HEK293 (cell line): Measurements from ENCODE around the gene GADD45GIP1.

ENCODE experiments used
- ATF2 ChIP-seq: fragments of 450-650 bp; formaldehyde crosslinking; IDR thresholded peaks from 2 replicates; pipeline ENCODE4 v1.5.1; 2016; ENCODE audit warnings: missing biosample characterization, missing genetic modification characterization, low read depth
- GLI4 ChIP-seq: fragments of 450-650 bp; formaldehyde crosslinking; IDR thresholded peaks from 2 replicates; pipeline ENCODE4 v1.5.1; 2016; ENCODE audit warnings: missing biosample characterization, missing genetic modification characterization
- GLIS1 ChIP-seq: fragments of 450-650 bp; formaldehyde crosslinking; IDR thresholded peaks from 2 replicates; pipeline ENCODE4 v1.5.1; 2016; ENCODE audit warnings: missing biosample characterization, missing genetic modification characterization
- KLF10 ChIP-seq: fragments of 450-650 bp; IDR thresholded peaks from 2 replicates; pipeline ENCODE4 v1.5.1; 2018; ENCODE audit warnings: missing biosample characterization, mild to moderate bottlenecking, missing genetic modification characterization
- YY2 ChIP-seq: fragments of 450-650 bp; formaldehyde crosslinking; IDR thresholded peaks from 2 replicates; pipeline ENCODE4 v1.5.1; 2016; ENCODE audit warnings: missing biosample characterization, missing genetic modification characterization
- ZBTB10 ChIP-seq: fragments of 450-650 bp; formaldehyde crosslinking; IDR thresholded peaks from 2 replicates; pipeline ENCODE4 v1.5.1; 2016; ENCODE audit warnings: missing biosample characterization, missing genetic modification characterization
- ZBTB26 ChIP-seq: fragments of 450-650 bp; formaldehyde crosslinking; optimal IDR thresholded peaks from 2 replicates; pipeline ENCODE3; 2016; ENCODE audit warnings: missing biosample characterization, mild to moderate bottlenecking, missing genetic modification characterization
- ZBTB7A ChIP-seq: fragments of 450-650 bp; formaldehyde crosslinking; IDR thresholded peaks from 2 replicates; pipeline ENCODE4 v1.5.1; 2016; ENCODE audit warnings: low read depth, missing biosample characterization, missing genetic modification characterization
- ZNF121 ChIP-seq: fragments of 450-650 bp; formaldehyde crosslinking; IDR thresholded peaks from 2 replicates; pipeline ENCODE4 v1.5.1; 2016; ENCODE audit warnings: missing biosample characterization, missing genetic modification characterization
- ZNF148 ChIP-seq: fragments of 450-650 bp; formaldehyde crosslinking; IDR thresholded peaks from 2 replicates; pipeline ENCODE4 v1.5.0; 2017; ENCODE audit warnings: missing biosample characterization, missing genetic modification characterization, borderline replicate concordance
- ZNF174 ChIP-seq: fragments of 450-650 bp; formaldehyde crosslinking; IDR thresholded peaks from 2 replicates; pipeline ENCODE4 v1.5.0; 2017; ENCODE audit warnings: missing biosample characterization, mild to moderate bottlenecking, missing genetic modification characterization
- ZNF202 ChIP-seq: fragments of 450-650 bp; formaldehyde crosslinking; IDR thresholded peaks from 2 replicates; pipeline ENCODE4 v1.5.1; 2016; ENCODE audit warnings: missing biosample characterization, missing genetic modification characterization, borderline replicate concordance
- ZNF223 ChIP-seq: fragments of 450-650 bp; formaldehyde crosslinking; IDR thresholded peaks from 2 replicates; pipeline ENCODE4 v1.5.1; 2016; ENCODE audit warnings: missing biosample characterization, missing genetic modification characterization
- ZNF266 ChIP-seq: fragments of 450-650 bp; formaldehyde crosslinking; IDR thresholded peaks from 2 replicates; pipeline ENCODE4 v1.5.1; 2016; ENCODE audit warnings: missing biosample characterization, missing genetic modification characterization, low read depth
- ZNF292 ChIP-seq: fragments of 450-650 bp; formaldehyde crosslinking; IDR thresholded peaks from 2 replicates; pipeline ENCODE4 v1.5.1; 2016; ENCODE audit warnings: low read depth, missing biosample characterization, missing genetic modification characterization, borderline replicate concordance
- ZNF354C ChIP-seq: fragments of 450-650 bp; formaldehyde crosslinking; IDR thresholded peaks from 2 replicates; pipeline ENCODE4 v1.5.1; 2016; ENCODE audit warnings: missing biosample characterization, missing genetic modification characterization, low read depth, borderline replicate concordance
- ZNF394 ChIP-seq: fragments of 450-650 bp; formaldehyde crosslinking; IDR thresholded peaks from 2 replicates; pipeline ENCODE4 v1.5.1; 2016; ENCODE audit warnings: missing biosample characterization, missing genetic modification characterization, mild to moderate bottlenecking, moderate library complexity, borderline replicate concordance
- ZNF521 ChIP-seq: fragments of 450-650 bp; formaldehyde crosslinking; IDR thresholded peaks from 2 replicates; pipeline ENCODE4 v1.5.1; 2017; ENCODE audit warnings: missing biosample characterization, mild to moderate bottlenecking, missing genetic modification characterization
- ZNF529 ChIP-seq: fragments of 450-650 bp; formaldehyde crosslinking; IDR thresholded peaks from 2 replicates; pipeline ENCODE4 v1.5.1; 2017; ENCODE audit warnings: missing genetic modification characterization, missing biosample characterization; ENCODE audit not compliant: insufficient replicate concordance
- ZNF530 ChIP-seq: fragments of 450-650 bp; formaldehyde crosslinking; IDR thresholded peaks from 2 replicates; pipeline ENCODE4 v1.5.1; 2016; ENCODE audit warnings: low read depth, missing biosample characterization, missing genetic modification characterization
- ZNF549 ChIP-seq: fragments of 450-650 bp; IDR thresholded peaks from 2 replicates; pipeline ENCODE4 v1.5.1; 2018; ENCODE audit warnings: missing biosample characterization, missing genetic modification characterization, mild to moderate bottlenecking, inconsistent platforms, moderate library complexity
- ZNF560 ChIP-seq: fragments of 450-650 bp; formaldehyde crosslinking; IDR thresholded peaks from 2 replicates; pipeline ENCODE4 v1.5.1; 2017; ENCODE audit warnings: missing biosample characterization, missing genetic modification characterization, borderline replicate concordance
- ZNF610 ChIP-seq: fragments of 450-650 bp; formaldehyde crosslinking; IDR thresholded peaks from 2 replicates; pipeline ENCODE4 v1.5.1; 2016; ENCODE audit warnings: missing biosample characterization, missing genetic modification characterization, borderline replicate concordance
- ZNF629 ChIP-seq: fragments of 450-650 bp; formaldehyde crosslinking; IDR thresholded peaks from 2 replicates; pipeline ENCODE4 v1.5.1; 2017; ENCODE audit warnings: missing biosample characterization, missing genetic modification characterization
- ZNF639 ChIP-seq: fragments of 450-650 bp; formaldehyde crosslinking; IDR thresholded peaks from 2 replicates; pipeline ENCODE4 v1.5.1; 2016; ENCODE audit warnings: missing biosample characterization, missing genetic modification characterization
- ZNF658 ChIP-seq: fragments of 450-650 bp; formaldehyde crosslinking; IDR thresholded peaks from 2 replicates; pipeline ENCODE4; 2016; ENCODE audit warnings: missing biosample characterization, missing genetic modification characterization
- ZNF785 ChIP-seq: fragments of 450-650 bp; formaldehyde crosslinking; IDR thresholded peaks from 2 replicates; pipeline ENCODE4 v1.5.1; 2016; ENCODE audit warnings: missing biosample characterization, missing genetic modification characterization

The GADD45GIP1 gene

GRCh38 chr19:12937927-12938778 lies 18.9 kb downstream of the GADD45GIP1 start, which contains the start of gene CALR (continued):
- TF ChIP-seq ZNF785 (peak; percentile 95), ZNF148 (no peak), ZNF292 (tag by site-specific recombination) (no peak), ZNF266 (tag by site-specific recombination) (no peak), ZNF394 (tag by site-specific recombination) (peak; percentile 69), ZNF174 (no peak), ZNF121 (no peak), ZNF223 (tag by site-specific recombination) (no peak), ZNF658 (tag by site-specific recombination) (no peak), ZNF529 (tag by site-specific recombination) (no peak), ZBTB26 (tag by site-specific recombination) (peak; percentile 85), ZNF639 (tag by site-specific recombination) (no peak), ZNF549 (tag by site-specific recombination) (no peak), ZBTB7A (peak; percentile 61; the same call in 1 of the 2 replicates), ZNF610 (tag by site-specific recombination) (peak; percentile 41; the same call in 1 of the 2 replicates), ZNF521 (tag by site-specific recombination) (no peak), ZNF530 (tag by site-specific recombination) (no peak), ATF2 (no peak), ZNF202 (tag by site-specific recombination) (no peak), KLF10 (tag by site-specific recombination) (peak; percentile 72), YY2 (tag by site-specific recombination) (peak; percentile 83; the same call in 1 of the 2 replicates), ZNF629 (tag by site-specific recombination) (no peak; the same call in 1 of the 2 replicates), ZNF354C (tag by site-specific recombination) (no peak), GLIS1 (tag by site-specific recombination) (no peak; the same call in 1 of the 2 replicates), GLI4 (peak; percentile 91; the same call in 1 of the 2 replicates), ZBTB10 (tag by site-specific recombination) (peak; percentile 94), ZNF560 (tag by site-specific recombination) (no peak)
